Neural progenitor cell (in vitro differentiated cells): ENCODE data around the gene CASP4. TPM values are rescaled to one million over a fixed set of nuclear protein-coding genes. Genes with fewer than 3 reads are reported as not detected.
A peak's percentile ranks its signal among the peaks of the same experiment; 100 is the strongest.

ENCODE experiments used
- DNase-seq: peaks from one replicate; pipeline ENCODE4 v3.0.0-alpha.2; 2016; ENCODE audit warnings: low spot score
- H2AFZ ChIP-seq: fragments of 200-600 bp; sonication (generic); replicated peaks from 2 replicates; pipeline ENCODE4 v1.6.1; 2016; ENCODE audit warnings: antibody characterized with exemption
- H3F3A ChIP-seq: fragments of 200-600 bp; sonication (generic); 2 replicates; pipeline ENCODE4 v1.6.1; 2016; ENCODE audit warnings: antibody characterized with exemption, low read depth
- H3K27ac ChIP-seq: fragments of 200-600 bp; sonication (generic); 2 replicates; pipeline ENCODE4 v1.5.1; 2016; ENCODE audit warnings: mild to moderate bottlenecking
- H3K27me3 ChIP-seq: fragments of 200-600 bp; sonication (generic); 2 replicates; pipeline ENCODE4 v1.6.1; 2016; ENCODE audit warnings: mild to moderate bottlenecking, moderate library complexity
- H3K36me3 ChIP-seq: fragments of 200-600 bp; sonication (generic); 2 replicates; pipeline ENCODE4 v1.5.1; 2016
- H3K4me1 ChIP-seq: fragments of 200-600 bp; sonication (generic); 2 replicates; pipeline ENCODE4 v1.6.1; 2016; ENCODE audit warnings: mixed run types
- H3K4me2 ChIP-seq: fragments of 200-600 bp; sonication (generic); 2 replicates; pipeline ENCODE4 v1.6.1; 2016
- H3K4me3 ChIP-seq: fragments of 200-600 bp; sonication (generic); 2 replicates; pipeline ENCODE4 v1.5.1; 2016
- H3K79me2 ChIP-seq: fragments of 200-600 bp; sonication (generic); 2 replicates; pipeline ENCODE4 v1.6.1; 2016; ENCODE audit warnings: low read depth
- H3K9ac ChIP-seq: fragments of 200-600 bp; sonication (generic); 2 replicates; pipeline ENCODE4 v1.6.1; 2016
- H3K9me3 ChIP-seq: fragments of 200-600 bp; sonication (generic); 2 replicates; pipeline ENCODE4 v1.5.1; 2016; ENCODE audit warnings: low read depth
- H4K20me1 ChIP-seq: fragments of 200-600 bp; sonication (generic); 2 replicates; pipeline ENCODE4 v1.6.1; 2016; ENCODE audit warnings: low read depth
- H3K27ac Mint-ChIP-seq: 3 replicates; pipeline ENCODE4 v1.8.0; 2021; ENCODE audit warnings: mixed read lengths
- H3K27me3 Mint-ChIP-seq: 2 replicates; pipeline ENCODE4 v1.8.0; 2022; ENCODE audit warnings: low read depth, mild to moderate bottlenecking, inconsistent platforms, moderate library complexity, mixed read lengths; ENCODE audit not compliant: insufficient read depth
- H3K36me3 Mint-ChIP-seq: 3 replicates; pipeline ENCODE4 v1.8.0; 2021; ENCODE audit warnings: mixed read lengths
- H3K4me1 Mint-ChIP-seq: 3 replicates; pipeline ENCODE4 v1.8.0; 2021; ENCODE audit warnings: mixed read lengths
- H3K4me3 Mint-ChIP-seq: 3 replicates; pipeline ENCODE4 v1.8.0; 2021; ENCODE audit warnings: mild to moderate bottlenecking, moderate library complexity, mixed read lengths
- H3K9me3 Mint-ChIP-seq: 3 replicates; pipeline ENCODE4 v1.8.0; 2020; ENCODE audit warnings: mixed read lengths
- CTCF ChIP-seq: fragments of 200-600 bp; sonication (generic); IDR thresholded peaks from 2 replicates; pipeline ENCODE4 v1.5.1; 2017; ENCODE audit warnings: antibody characterized with exemption, mild to moderate bottlenecking
- EZH2 ChIP-seq: fragments of 200-600 bp; sonication (generic); IDR thresholded peaks from 2 replicates; pipeline ENCODE4 v1.6.1; 2017; ENCODE audit warnings: antibody characterized with exemption, mild to moderate bottlenecking, moderate library complexity
- EZH2phosphoT487 ChIP-seq: fragments of 200-600 bp; sonication (generic); IDR thresholded peaks from 2 replicates; pipeline ENCODE4 v1.6.1; 2017; ENCODE audit warnings: antibody characterized with exemption
- total RNA-seq: library from RNA; depleted of rRNA; stranded (reverse); fragments of >200 nt; gene quantifications from 2 replicates; pipeline ENCODE4 v1.2.3, GENCODE V29; 2015; ENCODE audit warnings: low replicate concordance

The CASP4 gene
- total RNA-seq, 1 donor from 2014 or later: not detected

DNA sequence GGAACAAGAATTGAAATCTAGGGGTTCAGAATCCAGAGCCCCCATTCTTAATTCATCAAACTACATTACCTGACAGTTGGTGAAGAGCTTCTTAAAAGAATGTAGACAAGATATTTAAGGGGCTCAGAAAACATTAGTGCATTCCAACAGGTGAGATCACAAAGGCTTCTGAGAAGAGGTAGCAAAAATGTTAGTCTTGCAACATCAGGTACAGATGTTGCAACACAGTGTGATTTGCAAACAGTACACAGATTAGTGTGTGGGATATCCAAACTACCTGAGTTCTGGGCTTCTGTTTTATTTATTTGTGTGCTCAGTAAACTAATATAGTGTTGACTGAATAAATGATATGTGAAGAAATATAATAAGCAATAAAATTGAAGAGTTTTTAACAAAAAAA, 11.8 kb downstream of the CASP4 start:
- Mint-ChIP-seq H3K36me3 (no peaks in the 10 kb centered on the region), H3K27me3 (no peaks in the 10 kb centered on the region), H3K4me1 (no peaks in the 10 kb centered on the region), H3K27ac (no peak overlapping the region), H3K9me3 (no peaks in the 10 kb centered on the region), H3K4me3 (no peak overlapping the region)
- no peaks in the 10 kb centered on the region for H3K4me1 ChIP-seq
- no peaks in the 10 kb centered on the region for H3K9me3 ChIP-seq
- H2AFZ ChIP-seq: no peak overlapping the region
- H3K27me3 ChIP-seq: no peaks in the 10 kb centered on the region
- H3K4me3 ChIP-seq: no peak overlapping the region
- H3K27ac ChIP-seq: no peak overlapping the region
- H3K4me2 ChIP-seq: no peak overlapping the region
- no peaks in the 10 kb centered on the region for H4K20me1 ChIP-seq
- no peak overlapping the region for H3K9ac ChIP-seq
- no peaks in the 10 kb centered on the region for H3K79me2 ChIP-seq
- H3K36me3 ChIP-seq: no peaks in the 10 kb centered on the region
- DNase-seq: no peak
- TF ChIP-seq EZH2 (no peak), EZH2phosphoT487 (no peak), CTCF (no peak)
- H3F3A ChIP-seq: no peaks in the 10 kb centered on the region

DNA sequence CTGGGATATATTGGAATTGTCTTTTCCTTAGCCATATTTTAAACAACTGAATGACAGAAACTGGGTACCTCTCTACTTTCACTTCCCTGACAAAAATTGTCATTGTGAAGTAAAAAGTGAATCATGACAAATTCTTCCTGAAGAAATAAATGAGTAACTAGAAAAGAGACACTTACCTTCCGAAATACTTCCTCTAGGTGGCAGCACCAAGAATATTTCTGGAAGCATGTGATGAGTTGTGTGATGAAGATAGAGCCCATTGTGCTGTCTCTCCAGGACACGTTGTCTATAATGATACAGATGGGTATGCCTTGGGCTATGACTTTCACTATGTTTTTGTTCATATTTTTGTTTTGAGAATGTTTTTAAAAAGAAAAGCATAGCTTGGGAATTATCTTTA, 21.5 kb downstream of the CASP4 start:
- H3K4me2 ChIP-seq: no peak overlapping the region
- no peaks in the 10 kb centered on the region for H4K20me1 ChIP-seq
- Mint-ChIP-seq H3K4me1 (no peaks in the 10 kb centered on the region), H3K27me3 (no peaks in the 10 kb centered on the region), H3K36me3 (no peaks in the 10 kb centered on the region), H3K4me3 (no peak overlapping the region), H3K9me3 (no peaks in the 10 kb centered on the region), H3K27ac (no peak overlapping the region)
- no peak overlapping the region for H3K27ac ChIP-seq
- no peaks in the 10 kb centered on the region for H3F3A ChIP-seq
- peak; percentile 4 for DNase-seq
- TF ChIP-seq EZH2phosphoT487: no peak
- TF ChIP-seq EZH2: no peak
- TF ChIP-seq CTCF: peak; percentile 58
- no peak overlapping the region for H3K4me3 ChIP-seq
- no peaks in the 10 kb centered on the region for H3K9me3 ChIP-seq
- H3K79me2 ChIP-seq: no peaks in the 10 kb centered on the region
- no peak overlapping the region for H3K9ac ChIP-seq
- no peaks in the 10 kb centered on the region for H3K27me3 ChIP-seq
- H2AFZ ChIP-seq: no peak overlapping the region
- H3K4me1 ChIP-seq: no peaks in the 10 kb centered on the region
- no peaks in the 10 kb centered on the region for H3K36me3 ChIP-seq

GRCh38 chr11:104944076-104944475, 24.3 kb downstream of the CASP4 start:
- Histone ChIP-seq H3K79me2 (no peaks in the 10 kb centered on the region), H3K27me3 (no peaks in the 10 kb centered on the region), H3K9me3 (no peaks in the 10 kb centered on the region), H3K36me3 (no peaks in the 10 kb centered on the region), H3K9ac (no peak overlapping the region), H2AFZ (no peak overlapping the region), H3K27ac (no peak overlapping the region), H3K4me2 (no peak overlapping the region), H3F3A (no peaks in the 10 kb centered on the region), H4K20me1 (no peaks in the 10 kb centered on the region), H3K4me1 (no peaks in the 10 kb centered on the region), H3K4me3 (no peak overlapping the region)
- Mint-ChIP-seq H3K36me3 (no peaks in the 10 kb centered on the region), H3K27me3 (no peaks in the 10 kb centered on the region), H3K27ac (no peak overlapping the region), H3K4me1 (no peaks in the 10 kb centered on the region), H3K4me3 (no peak overlapping the region), H3K9me3 (no peaks in the 10 kb centered on the region)
- DNase-seq: no peak
- TF ChIP-seq EZH2phosphoT487 (no peak), EZH2 (no peak), CTCF (no peak)

DNA sequence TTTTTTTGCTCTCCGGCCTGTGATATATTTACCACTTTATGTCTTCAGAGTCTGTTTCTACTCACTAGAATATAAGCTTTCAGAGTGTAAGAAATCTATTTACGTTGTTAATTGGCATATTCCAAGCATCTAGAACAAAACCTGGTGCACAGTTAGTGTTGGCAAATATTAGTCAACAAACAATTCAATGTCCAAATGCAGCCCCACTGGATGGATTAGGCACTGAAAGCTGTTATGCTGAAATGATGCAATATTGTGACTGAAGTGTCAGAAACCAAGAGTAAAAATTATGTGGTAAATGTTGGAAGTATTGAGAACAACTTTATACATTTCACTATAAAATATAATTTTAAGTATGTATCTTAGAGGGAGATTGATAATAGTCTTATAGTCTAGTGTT, 24.8 kb downstream of the CASP4 start:
- Histone ChIP-seq H3K27ac (no peak overlapping the region), H3K36me3 (no peaks in the 10 kb centered on the region), H3K9ac (no peak overlapping the region), H3K27me3 (no peaks in the 10 kb centered on the region), H3K4me3 (no peak overlapping the region), H3K4me2 (no peak overlapping the region), H2AFZ (no peak overlapping the region), H3K9me3 (no peaks in the 10 kb centered on the region), H3K79me2 (no peaks in the 10 kb centered on the region), H4K20me1 (no peaks in the 10 kb centered on the region), H3K4me1 (no peaks in the 10 kb centered on the region), H3F3A (no peaks in the 10 kb centered on the region)
- no peak for DNase-seq
- no peaks in the 10 kb centered on the region for H3K36me3 Mint-ChIP-seq
- no peak overlapping the region for H3K4me3 Mint-ChIP-seq
- H3K27me3 Mint-ChIP-seq: no peaks in the 10 kb centered on the region
- no peaks in the 10 kb centered on the region for H3K4me1 Mint-ChIP-seq
- no peaks in the 10 kb centered on the region for H3K9me3 Mint-ChIP-seq
- no peak overlapping the region for H3K27ac Mint-ChIP-seq
- TF ChIP-seq EZH2: no peak
- TF ChIP-seq EZH2phosphoT487: no peak
- TF ChIP-seq CTCF: no peak
